HCT116 (cell line): ENCODE data around the gene CREG1. TPM values are rescaled to one million over a fixed set of nuclear protein-coding genes. Genes with fewer than 3 reads are reported as not detected.

Experiments used
- ATAC-seq: fragments of 200-7000 bp; cut with Tn5 transposase; 2 replicates; pipeline ENCODE4 v1.9.1; 2020; ENCODE audit warnings: mild to moderate bottlenecking, moderate library complexity
- BruUV-seq: library from RNA; stranded (reverse); fragments of 400-500 nt; replicated peaks from 2 replicates; lab custom pipeline; 2021; lab: Mats Ljungman, UMichigan
- CTCF ChIA-PET: fragments of 300-600 bp; sonication (Branson Sonifier 250); formaldehyde crosslinking; loops from one replicate; lab custom pipeline; 2021; ENCODE audit warnings: antibody characterized with exemption; lab: Charles Lee
- POLR2A ChIA-PET: fragments of 300-600, 350-600 bp; sonication (Branson Sonifier 250); formaldehyde crosslinking; loops from one replicate; lab custom pipeline; 2021; ENCODE audit warnings: antibody characterized with exemption; lab: Charles Lee
- RAD21 ChIA-PET, 2 experiments: fragments of 300-600 bp; sonication (Branson Sonifier 250); formaldehyde crosslinking; loops; one replicate each; lab custom pipeline; 2023; ENCODE audit warnings: low total read pairs in 2 of 2; ENCODE audit not compliant: uncharacterized antibody in 2 of 2, unreplicated experiment in 2 of 2, low non-redundant PET in 1 of 2; lab: Charles Lee
- DNase-seq: peaks from one replicate; pipeline ENCODE4 v3.0.0-alpha.2; 2010; ENCODE audit warnings: low read depth, low spot score
- H2AFZ ChIP-seq: fragments of 200-600 bp; shearing (Covaris generic), sonication (generic); 2 replicates; pipeline ENCODE4 v1.6.1; 2017; ENCODE audit warnings: low read depth, mixed run types, mixed read lengths, antibody characterized with exemption, low read length; ENCODE audit not compliant: poor library complexity, severe bottlenecking
- H3K27ac ChIP-seq: 2 replicates; pipeline ENCODE4 v1.5.1; 2012; ENCODE audit warnings: low read depth, low read length
- H3K27me3 ChIP-seq: fragments of 200-600 bp; sonication (generic); 2 replicates; pipeline ENCODE4 v1.6.1; 2016; ENCODE audit warnings: mixed run types, low read length, mixed read lengths; ENCODE audit not compliant: insufficient read depth
- H3K36me3 ChIP-seq, 2 experiments: fragments of 200-500 bp in 1 of 2; fragments of 200-600 bp in 1 of 2; sonication (Bioruptor generic) in 1 of 2; sonication (generic) in 1 of 2; 2 replicates each; pipeline versions ENCODE4 v1.5.1 to v1.6.1; 2014 to 2016; ENCODE audit warnings: low read length in 2 of 2, inconsistent platforms in 1 of 2, mixed read lengths in 1 of 2, mixed run types in 1 of 2; ENCODE audit not compliant: insufficient read depth in 2 of 2, control insufficient read depth in 1 of 2
- H3K4me1 ChIP-seq, 2 experiments: fragments of 200-600 bp in 1 of 2; sonication (generic) in 1 of 2; 2 replicates each; pipeline versions ENCODE4 v1.5.1 to v1.6.1; 2012 to 2017; ENCODE audit warnings: low read length in 2 of 2, inconsistent platforms in 1 of 2, mild to moderate bottlenecking in 1 of 2, mixed read lengths in 1 of 2, mixed run types in 1 of 2, moderate library complexity in 1 of 2; ENCODE audit not compliant: insufficient read depth in 2 of 2, control insufficient read depth in 1 of 2
- H3K4me2 ChIP-seq: fragments of 200-600 bp; sonication (generic); 2 replicates; pipeline ENCODE4 v1.6.1; 2017; ENCODE audit warnings: mixed run types, low read length, mixed read lengths
- H3K4me3 ChIP-seq, 2 experiments: fragments of 200-600 bp in 1 of 2; sonication (generic) in 1 of 2; replicated peaks in 1 of 2; 2 replicates each; pipeline ENCODE4 v1.5.1; 2011 to 2016; ENCODE audit warnings: low read length in 2 of 2, control low read depth in 1 of 2, low read depth in 1 of 2, mild to moderate bottlenecking in 1 of 2, mixed read lengths in 1 of 2, mixed run types in 1 of 2
- H3K79me2 ChIP-seq: fragments of 200-600 bp; sonication (generic); 2 replicates; pipeline ENCODE4 v1.6.1; 2017; ENCODE audit warnings: mild to moderate bottlenecking, mixed run types, low read length, moderate library complexity, mixed read lengths; ENCODE audit not compliant: insufficient read depth
- H3K9ac ChIP-seq: fragments of 200-600 bp; sonication (generic); 2 replicates; pipeline ENCODE4 v1.6.1; 2016; ENCODE audit warnings: low read length, mixed read lengths
- H3K9me2 ChIP-seq: fragments of 200-600 bp; sonication (generic), shearing (Covaris generic); 2 replicates; pipeline ENCODE4 v1.6.1; 2017; ENCODE audit warnings: mixed run types, mild to moderate bottlenecking, moderate library complexity; ENCODE audit not compliant: insufficient read depth
- H3K9me3 ChIP-seq, 2 experiments: fragments of 200-500 bp in 1 of 2; fragments of 200-600 bp in 1 of 2; sonication (Bioruptor generic) in 1 of 2; sonication (generic) in 1 of 2; 2 replicates each; pipeline ENCODE4 v1.6.1; 2014 to 2017; ENCODE audit warnings: low read length in 2 of 2, mixed read lengths in 2 of 2, inconsistent platforms in 1 of 2, low read depth in 1 of 2, mild to moderate bottlenecking in 1 of 2, mixed run types in 1 of 2, moderate library complexity in 1 of 2; ENCODE audit not compliant: control insufficient read depth in 1 of 2, insufficient read depth in 1 of 2
- H4K20me1 ChIP-seq: fragments of 200-600 bp; sonication (generic), shearing (Covaris generic); 2 replicates; pipeline ENCODE4 v1.6.1; 2017; ENCODE audit warnings: mixed run types, mild to moderate bottlenecking, moderate library complexity; ENCODE audit not compliant: insufficient read depth
- CBX3 ChIP-seq: IDR thresholded peaks from 2 replicates; pipeline ENCODE4 v1.6.1; 2012; ENCODE audit warnings: low read depth
- CEBPB ChIP-seq: IDR thresholded peaks from 2 replicates; pipeline ENCODE4 v1.6.1; 2012; ENCODE audit warnings: low read depth
- EGR1 ChIP-seq: IDR thresholded peaks from 2 replicates; pipeline ENCODE4 v1.6.1; 2012; ENCODE audit warnings: low read depth
- ELF1 ChIP-seq: IDR thresholded peaks from 2 replicates; pipeline ENCODE4 v1.6.1; 2012; ENCODE audit warnings: low read depth, borderline replicate concordance
- EZH2 ChIP-seq: fragments of 200-600 bp; sonication (generic); IDR thresholded peaks from 2 replicates; pipeline ENCODE4 v1.6.1; 2017; ENCODE audit warnings: antibody characterized with exemption, mixed run types
- EZH2phosphoT487 ChIP-seq: fragments of 200-600 bp; IDR thresholded peaks from 2 replicates; pipeline ENCODE4 v1.6.1; 2018; ENCODE audit warnings: antibody characterized with exemption, borderline replicate concordance
- FOSL1 ChIP-seq: IDR thresholded peaks from 2 replicates; pipeline ENCODE4 v1.6.1; 2012; ENCODE audit warnings: low read depth
- JUND ChIP-seq: IDR thresholded peaks from 2 replicates; pipeline ENCODE4 v1.6.1; 2012
- POLR2AphosphoS5 ChIP-seq: IDR thresholded peaks from 2 replicates; pipeline ENCODE4 v1.6.1; 2011; ENCODE audit warnings: mild to moderate bottlenecking, low read depth, low read length, moderate library complexity
- SRF ChIP-seq: IDR thresholded peaks from 2 replicates; pipeline ENCODE4 v1.6.1; 2012; ENCODE audit warnings: low read depth
- TCF7L2 ChIP-seq: IDR thresholded peaks from 2 replicates; pipeline ENCODE4 v1.7.0; 2011; ENCODE audit warnings: borderline replicate concordance, inconsistent platforms; ENCODE audit not compliant: insufficient read depth, insufficient read length; ENCODE audit errors: extremely low read depth
- YY1 ChIP-seq: IDR thresholded peaks from 2 replicates; pipeline ENCODE4 v1.6.1; 2011; ENCODE audit warnings: low read length, low read depth, moderate library complexity, mild to moderate bottlenecking; ENCODE audit not compliant: insufficient replicate concordance; ENCODE audit errors: extremely low read depth
- ZFX ChIP-seq: fragments of 450-650 bp; IDR thresholded peaks from 2 replicates; pipeline ENCODE4 v1.6.1; 2017
- ZNF274 ChIP-seq: fragments of 200-500 bp; sonication (Bioruptor generic); IDR thresholded peaks from 2 replicates; pipeline ENCODE4 v1.6.1; 2014; ENCODE audit warnings: mild to moderate bottlenecking, low read depth, low read length, inconsistent platforms
- intact Hi-C: fragments of 100-400 bp; cut with micrococcal nuclease; formaldehyde crosslinking; loops from 2 replicates; pipeline ENCODE4 v1.10.0; 2022
- total RNA-seq: library from RNA; stranded (reverse); gene quantifications from one replicate; pipeline ENCODE4 v1.2.1, GENCODE V29; 2021; ENCODE audit not compliant: unreplicated experiment
- TF ChIP-seq, protein P1 (sequence below): IDR thresholded peaks from 2 replicates; pipeline ENCODE4 v1.6.1; 2012; ENCODE audit warnings: low read depth
- TF ChIP-seq, protein P2 (sequence below), 3 experiments: fragments of 200-600 bp in 1 of 3; sonication (generic) in 1 of 3; IDR thresholded peaks in 2 of 3; conservative IDR thresholded peaks in 1 of 3; 2 replicates each; pipeline ENCODE4 v1.5.1; 2012 to 2017; ENCODE audit warnings: low read depth in 2 of 3, low read length in 2 of 3, antibody characterized with exemption in 1 of 3, borderline replicate concordance in 1 of 3, control low read depth in 1 of 3, mild to moderate bottlenecking in 1 of 3, mixed read lengths in 1 of 3, mixed run types in 1 of 3, moderate library complexity in 1 of 3; ENCODE audit not compliant: insufficient read depth in 1 of 3
- TF ChIP-seq, protein P3 (sequence below): IDR thresholded peaks from 2 replicates; pipeline ENCODE4 v1.6.1; 2011; ENCODE audit warnings: mild to moderate bottlenecking, low read length, moderate library complexity; ENCODE audit not compliant: insufficient replicate concordance; ENCODE audit errors: extremely low read depth
- TF ChIP-seq, protein P4 (sequence below): IDR thresholded peaks from 2 replicates; pipeline ENCODE4 v1.6.1; 2012
- TF ChIP-seq, protein P5 (sequence below): IDR thresholded peaks from 2 replicates; pipeline ENCODE4 v1.6.1; 2012

Gene CREG1
- total RNA-seq, 1 experiment from 2014 or later = 55.7 TPM

DNA sequence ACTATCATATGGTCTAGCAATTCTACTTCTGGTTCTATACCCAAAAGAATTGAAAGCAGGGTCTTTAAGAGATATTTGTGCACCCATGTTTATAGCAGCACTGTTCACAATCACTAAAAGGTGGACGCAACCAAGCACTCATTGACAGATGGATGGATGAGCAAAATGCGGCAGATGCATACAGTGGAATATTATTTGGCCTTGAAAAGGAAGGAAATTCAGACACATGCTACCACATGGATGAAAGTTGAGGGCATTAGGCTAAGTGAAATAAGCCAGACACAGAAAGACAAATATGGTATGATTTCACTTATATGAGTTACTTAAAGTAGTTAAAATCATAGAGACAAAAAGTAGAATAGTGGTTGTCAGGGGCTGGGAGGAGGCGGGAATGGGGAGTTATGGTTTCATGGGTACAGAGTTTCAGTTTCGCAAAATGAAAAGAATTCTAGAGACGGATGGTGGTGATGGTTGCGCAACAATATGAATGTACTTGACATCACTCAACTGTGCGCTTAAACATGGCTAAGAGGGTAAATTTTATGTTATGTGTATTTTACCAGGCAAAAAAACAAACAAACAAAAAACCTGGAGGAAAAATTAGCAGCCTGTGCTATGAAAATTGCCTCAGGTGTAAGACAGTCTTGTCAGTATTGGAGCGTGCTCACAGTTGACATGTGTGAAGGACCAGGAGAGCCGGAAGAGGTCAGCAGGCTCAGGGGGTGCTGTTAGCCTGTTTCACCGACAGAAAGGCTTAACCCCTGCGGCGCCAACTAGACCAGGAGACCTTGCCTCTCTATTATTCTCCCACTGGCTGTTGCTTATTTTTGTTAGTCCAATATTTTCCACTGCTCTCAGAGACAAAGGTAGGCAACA is 61.7 kb downstream of the CREG1 start:
- H3K9me3 ChIP-seq = no peaks in the 10 kb centered on the region
- H3K4me2 ChIP-seq = no peak overlapping the region
- BruUV-seq = no TSS peak
- no peaks in the 10 kb centered on the region for H3K4me1 ChIP-seq
- peaks cover 18% of the 10 kb centered on the region for H3K27me3 ChIP-seq
- no peaks in the 10 kb centered on the region for H3K9me2 ChIP-seq
- H3K4me3 ChIP-seq = no peak overlapping the region
- ChIA-PET RAD21 (no interaction called here), POLR2A (no interaction called here), CTCF (no interaction called here)
- no peaks in the 10 kb centered on the region for H3K36me3 ChIP-seq
- no peak overlapping the region for H2AFZ ChIP-seq
- no peak overlapping the region for H3K27ac ChIP-seq
- no peaks in the 10 kb centered on the region for H3K79me2 ChIP-seq
- no peak overlapping the region for H3K9ac ChIP-seq
- no peak for ATAC-seq
- no peak for DNase-seq
- H4K20me1 ChIP-seq = no peaks in the 10 kb centered on the region
- intact Hi-C loops = no loop called here
- TF ChIP-seq, protein P1, sequence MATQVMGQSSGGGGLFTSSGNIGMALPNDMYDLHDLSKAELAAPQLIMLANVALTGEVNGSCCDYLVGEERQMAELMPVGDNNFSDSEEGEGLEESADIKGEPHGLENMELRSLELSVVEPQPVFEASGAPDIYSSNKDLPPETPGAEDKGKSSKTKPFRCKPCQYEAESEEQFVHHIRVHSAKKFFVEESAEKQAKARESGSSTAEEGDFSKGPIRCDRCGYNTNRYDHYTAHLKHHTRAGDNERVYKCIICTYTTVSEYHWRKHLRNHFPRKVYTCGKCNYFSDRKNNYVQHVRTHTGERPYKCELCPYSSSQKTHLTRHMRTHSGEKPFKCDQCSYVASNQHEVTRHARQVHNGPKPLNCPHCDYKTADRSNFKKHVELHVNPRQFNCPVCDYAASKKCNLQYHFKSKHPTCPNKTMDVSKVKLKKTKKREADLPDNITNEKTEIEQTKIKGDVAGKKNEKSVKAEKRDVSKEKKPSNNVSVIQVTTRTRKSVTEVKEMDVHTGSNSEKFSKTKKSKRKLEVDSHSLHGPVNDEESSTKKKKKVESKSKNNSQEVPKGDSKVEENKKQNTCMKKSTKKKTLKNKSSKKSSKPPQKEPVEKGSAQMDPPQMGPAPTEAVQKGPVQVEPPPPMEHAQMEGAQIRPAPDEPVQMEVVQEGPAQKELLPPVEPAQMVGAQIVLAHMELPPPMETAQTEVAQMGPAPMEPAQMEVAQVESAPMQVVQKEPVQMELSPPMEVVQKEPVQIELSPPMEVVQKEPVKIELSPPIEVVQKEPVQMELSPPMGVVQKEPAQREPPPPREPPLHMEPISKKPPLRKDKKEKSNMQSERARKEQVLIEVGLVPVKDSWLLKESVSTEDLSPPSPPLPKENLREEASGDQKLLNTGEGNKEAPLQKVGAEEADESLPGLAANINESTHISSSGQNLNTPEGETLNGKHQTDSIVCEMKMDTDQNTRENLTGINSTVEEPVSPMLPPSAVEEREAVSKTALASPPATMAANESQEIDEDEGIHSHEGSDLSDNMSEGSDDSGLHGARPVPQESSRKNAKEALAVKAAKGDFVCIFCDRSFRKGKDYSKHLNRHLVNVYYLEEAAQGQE = no peak
- TF ChIP-seq ZNF274 (no peak), CEBPB (no peak), POLR2AphosphoS5 (no peak), EZH2phosphoT487 (no peak), EGR1 (no peak), ZFX (no peak), JUND (no peak), YY1 (no peak), EZH2 (no peak), CBX3 (no peak), SRF (no peak), FOSL1 (no peak), TCF7L2 (no peak), ELF1 (no peak)
- TF ChIP-seq, protein P2, sequence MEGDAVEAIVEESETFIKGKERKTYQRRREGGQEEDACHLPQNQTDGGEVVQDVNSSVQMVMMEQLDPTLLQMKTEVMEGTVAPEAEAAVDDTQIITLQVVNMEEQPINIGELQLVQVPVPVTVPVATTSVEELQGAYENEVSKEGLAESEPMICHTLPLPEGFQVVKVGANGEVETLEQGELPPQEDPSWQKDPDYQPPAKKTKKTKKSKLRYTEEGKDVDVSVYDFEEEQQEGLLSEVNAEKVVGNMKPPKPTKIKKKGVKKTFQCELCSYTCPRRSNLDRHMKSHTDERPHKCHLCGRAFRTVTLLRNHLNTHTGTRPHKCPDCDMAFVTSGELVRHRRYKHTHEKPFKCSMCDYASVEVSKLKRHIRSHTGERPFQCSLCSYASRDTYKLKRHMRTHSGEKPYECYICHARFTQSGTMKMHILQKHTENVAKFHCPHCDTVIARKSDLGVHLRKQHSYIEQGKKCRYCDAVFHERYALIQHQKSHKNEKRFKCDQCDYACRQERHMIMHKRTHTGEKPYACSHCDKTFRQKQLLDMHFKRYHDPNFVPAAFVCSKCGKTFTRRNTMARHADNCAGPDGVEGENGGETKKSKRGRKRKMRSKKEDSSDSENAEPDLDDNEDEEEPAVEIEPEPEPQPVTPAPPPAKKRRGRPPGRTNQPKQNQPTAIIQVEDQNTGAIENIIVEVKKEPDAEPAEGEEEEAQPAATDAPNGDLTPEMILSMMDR (IDR thresholded peaks at IDR 0.05 in 2 of 3, conservative IDR thresholded peaks at IDR 0.05 in 1 of 3; ENCODE audit: borderline replicate concordance in 1 of 3, insufficient read depth in 1 of 3, low read depth in 2 of 3, low read length in 2 of 3) = no peak
- TF ChIP-seq, protein P3, sequence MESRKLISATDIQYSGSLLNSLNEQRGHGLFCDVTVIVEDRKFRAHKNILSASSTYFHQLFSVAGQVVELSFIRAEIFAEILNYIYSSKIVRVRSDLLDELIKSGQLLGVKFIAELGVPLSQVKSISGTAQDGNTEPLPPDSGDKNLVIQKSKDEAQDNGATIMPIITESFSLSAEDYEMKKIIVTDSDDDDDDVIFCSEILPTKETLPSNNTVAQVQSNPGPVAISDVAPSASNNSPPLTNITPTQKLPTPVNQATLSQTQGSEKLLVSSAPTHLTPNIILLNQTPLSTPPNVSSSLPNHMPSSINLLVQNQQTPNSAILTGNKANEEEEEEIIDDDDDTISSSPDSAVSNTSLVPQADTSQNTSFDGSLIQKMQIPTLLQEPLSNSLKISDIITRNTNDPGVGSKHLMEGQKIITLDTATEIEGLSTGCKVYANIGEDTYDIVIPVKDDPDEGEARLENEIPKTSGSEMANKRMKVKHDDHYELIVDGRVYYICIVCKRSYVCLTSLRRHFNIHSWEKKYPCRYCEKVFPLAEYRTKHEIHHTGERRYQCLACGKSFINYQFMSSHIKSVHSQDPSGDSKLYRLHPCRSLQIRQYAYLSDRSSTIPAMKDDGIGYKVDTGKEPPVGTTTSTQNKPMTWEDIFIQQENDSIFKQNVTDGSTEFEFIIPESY = no peak
- TF ChIP-seq, protein P4, sequence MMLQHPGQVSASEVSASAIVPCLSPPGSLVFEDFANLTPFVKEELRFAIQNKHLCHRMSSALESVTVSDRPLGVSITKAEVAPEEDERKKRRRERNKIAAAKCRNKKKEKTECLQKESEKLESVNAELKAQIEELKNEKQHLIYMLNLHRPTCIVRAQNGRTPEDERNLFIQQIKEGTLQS = no peak
- TF ChIP-seq, protein P5, sequence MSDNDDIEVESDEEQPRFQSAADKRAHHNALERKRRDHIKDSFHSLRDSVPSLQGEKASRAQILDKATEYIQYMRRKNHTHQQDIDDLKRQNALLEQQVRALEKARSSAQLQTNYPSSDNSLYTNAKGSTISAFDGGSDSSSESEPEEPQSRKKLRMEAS = no peak
